SU-DHL-6 (cell line): ENCODE results near the gene BRINP2.

Source experiments
- H2AFZ ChIP-seq: fragments of 200-600 bp; sonication (generic); 2 replicates; pipeline ENCODE4 v1.6.1; 2014; ENCODE audit warnings: low read depth, mild to moderate bottlenecking, moderate library complexity, mixed read lengths, antibody characterized with exemption, low read length; ENCODE audit not compliant: severe bottlenecking
- H3F3A ChIP-seq: fragments of 200-600 bp; shearing (Covaris generic); 2 replicates; pipeline ENCODE4 v1.6.0; 2016; ENCODE audit warnings: antibody characterized with exemption, mild to moderate bottlenecking; ENCODE audit not compliant: insufficient read depth
- H3K27ac ChIP-seq: fragments of 200-600 bp; sonication (generic); 2 replicates; pipeline ENCODE4 v1.5.1; 2016; ENCODE audit warnings: low read depth, mild to moderate bottlenecking, low read length, moderate library complexity, mixed read lengths
- H3K27me3 ChIP-seq: fragments of 200-600 bp; sonication (generic), shearing (Covaris generic); 2 replicates; pipeline ENCODE4 v1.6.0; 2014; ENCODE audit warnings: mild to moderate bottlenecking, low read length
- H3K36me3 ChIP-seq: fragments of 200-600 bp; sonication (generic); 2 replicates; pipeline ENCODE4 v1.6.1; 2014; ENCODE audit warnings: mild to moderate bottlenecking, low read length, mixed read lengths
- H3K4me2 ChIP-seq: fragments of 300-600, 200-600 bp; shearing (Covaris generic), sonication (generic); 2 replicates; pipeline ENCODE4 v1.6.0; 2014; ENCODE audit warnings: low read length, low read depth, mild to moderate bottlenecking; ENCODE audit not compliant: poor library complexity, severe bottlenecking
- H3K4me3 ChIP-seq: fragments of 200-600 bp; sonication (generic); 2 replicates; pipeline ENCODE4 v1.5.1; 2014; ENCODE audit warnings: antibody characterized with exemption, low read length, mild to moderate bottlenecking, mixed read lengths; ENCODE audit not compliant: insufficient read depth, poor library complexity, severe bottlenecking
- H3K79me2 ChIP-seq: fragments of 200-600 bp; sonication (generic); 2 replicates; pipeline ENCODE4 v1.6.1; 2014; ENCODE audit warnings: mild to moderate bottlenecking, low read length, moderate library complexity; ENCODE audit not compliant: insufficient read depth
- H3K9ac ChIP-seq: fragments of 200-600 bp; sonication (generic); 2 replicates; pipeline ENCODE4 v1.7.0; 2014; ENCODE audit warnings: mild to moderate bottlenecking, low read length
- H3K9me2 ChIP-seq: fragments of 200-600 bp; sonication (generic); replicated peaks from 2 replicates; pipeline ENCODE4 v1.6.1; 2014; ENCODE audit warnings: low read length; ENCODE audit not compliant: insufficient read depth
- H3K9me3 ChIP-seq: fragments of 200-600 bp; sonication (generic); 2 replicates; pipeline ENCODE4 v1.6.1; 2014; ENCODE audit warnings: low read length, mixed read lengths; ENCODE audit not compliant: insufficient read depth
- H4K20me1 ChIP-seq: fragments of 200-600 bp; sonication (generic); 2 replicates; pipeline ENCODE4 v1.6.1; 2014; ENCODE audit warnings: low read depth, mild to moderate bottlenecking, antibody characterized with exemption, low read length, moderate library complexity, mixed read lengths
- CTCF ChIP-seq: fragments of 200-600 bp; sonication (generic); IDR thresholded peaks from one replicate; pipeline ENCODE4 v1.5.1; 2017; ENCODE audit warnings: antibody characterized with exemption, mild to moderate bottlenecking, low read length, moderate library complexity; ENCODE audit not compliant: insufficient read depth, poor library complexity, severe bottlenecking
- EZH2phosphoT487 ChIP-seq: fragments of 200-600 bp; sonication (generic), shearing (Covaris generic); conservative IDR thresholded peaks from 2 replicates; pipeline ENCODE4 v1.6.1; 2018; ENCODE audit warnings: mild to moderate bottlenecking, antibody characterized with exemption, low read length, moderate library complexity, mixed read lengths

Gene BRINP2

GRCh38 chr1:177228693-177229065 lies 57.9 kb downstream of the BRINP2 start:
- no peak overlapping the region for H2AFZ ChIP-seq
- no peak for TF ChIP-seq CTCF
- no peaks in the 10 kb centered on the region for H3F3A ChIP-seq
- H3K4me3 ChIP-seq, result no peak overlapping the region
- H3K27ac ChIP-seq, result no peak overlapping the region
- no peaks in the 10 kb centered on the region for H3K27me3 ChIP-seq
- no peaks in the 10 kb centered on the region for H3K9me2 ChIP-seq
- no peak overlapping the region for H3K9ac ChIP-seq
- no peak overlapping the region for H3K4me2 ChIP-seq
- no peaks in the 10 kb centered on the region for H3K36me3 ChIP-seq
- H4K20me1 ChIP-seq, result no peaks in the 10 kb centered on the region
- H3K79me2 ChIP-seq, result no peaks in the 10 kb centered on the region
- H3K9me3 ChIP-seq, result no peaks in the 10 kb centered on the region

DNA sequence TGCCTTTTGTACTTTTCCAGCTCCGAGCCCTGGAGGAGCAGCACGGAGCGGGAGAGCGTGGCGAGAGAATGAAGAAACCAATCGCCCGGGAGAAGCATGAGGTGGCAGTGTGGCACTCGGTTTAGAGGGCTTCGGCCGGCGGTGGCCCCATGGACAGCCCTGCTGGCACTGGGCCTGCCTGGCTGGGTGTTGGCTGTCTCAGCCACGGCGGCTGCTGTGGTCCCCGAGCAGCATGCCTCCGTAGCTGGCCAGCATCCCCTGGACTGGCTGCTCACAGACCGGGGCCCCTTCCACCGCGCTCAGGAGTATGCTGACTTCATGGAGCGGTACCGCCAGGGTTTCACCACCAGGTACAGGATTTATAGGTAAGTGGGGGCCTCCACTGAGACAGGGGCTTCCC lies 59.0 kb downstream of the BRINP2 start:
- Histone ChIP-seq H4K20me1 (no peaks in the 10 kb centered on the region), H3K4me3 (no peak overlapping the region), H3K79me2 (no peaks in the 10 kb centered on the region), H3K27ac (no peak overlapping the region), H3K36me3 (no peaks in the 10 kb centered on the region), H2AFZ (no peak overlapping the region), H3K9me3 (no peaks in the 10 kb centered on the region), H3K9me2 (no peaks in the 10 kb centered on the region), H3K4me2 (no peak overlapping the region), H3K9ac (no peak overlapping the region), H3F3A (no peaks in the 10 kb centered on the region), H3K27me3 (no peaks in the 10 kb centered on the region)
- TF ChIP-seq EZH2phosphoT487, result no peak
- no peak for TF ChIP-seq CTCF

DNA sequence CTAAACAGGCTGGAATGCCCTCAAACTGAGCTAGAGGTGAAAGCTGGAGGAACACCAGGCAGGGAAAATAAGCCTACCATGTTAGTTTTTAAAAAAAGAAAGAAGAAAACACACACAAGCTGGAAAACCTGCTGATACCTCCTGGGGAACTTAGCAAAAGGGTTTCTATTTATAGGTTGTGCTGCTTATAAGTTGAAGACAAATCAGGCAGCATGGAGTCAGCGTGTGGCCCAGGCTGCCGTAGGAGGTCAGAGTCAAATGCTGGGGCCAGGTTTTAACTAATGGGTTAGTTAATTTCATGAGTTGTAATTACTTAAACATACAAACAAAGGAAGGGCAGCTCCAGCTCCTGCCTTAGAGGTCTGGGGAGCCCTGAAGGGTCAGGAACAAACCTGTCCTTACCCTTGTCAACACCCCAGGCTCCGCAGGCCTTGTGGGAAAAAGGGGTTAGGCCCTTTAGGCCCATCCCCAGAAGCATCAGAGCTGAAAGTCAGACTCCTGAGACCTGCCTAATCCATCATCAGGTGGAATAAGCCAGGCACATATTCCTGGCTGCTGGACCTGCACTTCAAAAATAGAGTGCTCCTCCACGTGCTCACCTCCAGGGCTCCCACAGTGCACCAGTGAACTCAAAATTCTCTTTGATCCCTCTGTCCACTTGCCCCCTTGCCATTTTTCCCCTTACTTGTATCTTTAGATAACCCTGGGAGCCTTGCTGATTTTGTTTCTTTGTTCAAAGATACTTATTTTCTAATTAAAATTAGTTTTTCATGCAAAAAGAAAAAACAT lies 59.7 kb downstream of the BRINP2 start:
- Histone ChIP-seq H3K4me3 (no peak overlapping the region), H2AFZ (no peak overlapping the region), H3K9me3 (no peaks in the 10 kb centered on the region), H3K9me2 (no peaks in the 10 kb centered on the region), H3K27ac (no peak overlapping the region), H4K20me1 (no peaks in the 10 kb centered on the region), H3K36me3 (no peaks in the 10 kb centered on the region), H3K79me2 (no peaks in the 10 kb centered on the region), H3K9ac (no peak overlapping the region), H3K27me3 (no peaks in the 10 kb centered on the region), H3K4me2 (no peak overlapping the region), H3F3A (no peaks in the 10 kb centered on the region)
- TF ChIP-seq EZH2phosphoT487 (no peak), CTCF (no peak)
